Activated CD4-positive, alpha-beta T cell treated with anti-CD3 and anti-CD28 coated beads, Interleukin-2, amount 50 U/mL, for 16 hours (primary cell): Measurements from ENCODE around the gene CPA5.

Experiments used
- DNase-seq: peaks from one replicate; pipeline ENCODE4 v3.0.0-alpha.2; 2020

CPA5 gene

DNA sequence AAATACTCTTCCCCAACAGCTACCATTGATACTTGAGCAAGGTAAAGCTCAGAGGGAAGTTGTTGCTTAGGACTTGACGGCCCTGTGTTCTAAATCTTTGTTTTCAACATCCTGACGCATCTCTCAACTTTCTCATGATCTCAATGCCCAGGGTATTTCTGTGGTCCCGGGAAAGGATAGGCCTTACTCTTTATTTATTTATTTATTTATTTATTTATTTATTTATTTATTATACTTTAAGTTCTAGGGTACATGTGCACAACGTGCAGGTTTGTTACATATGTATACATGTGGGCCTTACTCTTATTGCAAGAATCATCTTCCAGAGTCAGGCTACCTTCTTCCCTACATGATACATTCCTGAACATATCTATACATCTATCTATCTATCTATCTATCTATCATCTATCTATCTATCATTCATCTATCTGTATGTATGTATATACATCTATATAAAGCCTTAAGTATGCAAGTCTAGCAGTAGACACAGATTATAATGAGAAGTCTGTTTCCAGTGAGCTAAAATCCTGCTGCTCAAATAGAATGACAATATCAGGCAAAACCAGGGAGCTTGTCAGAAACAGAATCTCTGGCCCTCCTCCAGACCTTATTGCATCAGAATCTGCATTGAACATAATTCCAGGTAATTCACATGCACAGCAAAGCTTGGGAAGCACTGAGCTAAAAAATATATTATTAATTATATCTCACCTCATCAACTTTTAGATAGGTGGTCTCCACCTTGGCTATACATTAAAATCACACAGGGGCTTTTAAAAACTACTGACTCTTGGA, 12.2 kb upstream of the CPA5 start:
- no peak for DNase-seq

- no peak for DNase-seq
Observed at GRCh38 chr7:130333832-130334231, 10.8 kb upstream of the CPA5 start.

GRCh38 chr7:130334274-130334673, 10.3 kb upstream of the CPA5 start:
- DNase-seq, result no peak

DNA sequence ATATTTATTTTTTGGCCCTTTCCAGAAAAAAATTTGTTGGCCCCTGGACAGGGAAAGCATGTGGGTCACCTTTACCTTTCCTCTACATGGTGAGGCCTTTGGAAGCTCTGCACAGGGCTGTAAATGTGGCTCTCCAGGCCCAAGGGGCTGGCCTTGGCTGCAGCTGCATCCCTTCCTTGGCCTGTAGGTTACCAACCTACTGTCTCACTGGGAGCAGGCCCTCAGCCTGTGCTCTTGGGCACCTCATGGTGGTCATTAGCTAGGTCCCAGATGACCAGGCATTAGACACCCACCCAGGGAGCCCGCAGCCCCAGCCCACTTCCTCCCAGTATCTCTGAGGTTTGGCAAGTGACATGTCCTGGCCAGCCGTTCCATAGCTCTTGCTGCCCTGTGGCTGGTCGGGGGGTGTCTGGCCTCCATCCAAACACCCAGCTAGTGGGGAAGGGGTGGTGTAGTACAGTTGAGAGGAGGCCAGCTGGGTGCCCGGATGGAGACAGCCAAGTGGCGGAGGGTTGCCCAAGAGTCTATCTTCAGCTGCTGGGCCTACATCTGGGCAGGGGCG, 7.1 kb upstream of the CPA5 start:
- no peak for DNase-seq

DNA sequence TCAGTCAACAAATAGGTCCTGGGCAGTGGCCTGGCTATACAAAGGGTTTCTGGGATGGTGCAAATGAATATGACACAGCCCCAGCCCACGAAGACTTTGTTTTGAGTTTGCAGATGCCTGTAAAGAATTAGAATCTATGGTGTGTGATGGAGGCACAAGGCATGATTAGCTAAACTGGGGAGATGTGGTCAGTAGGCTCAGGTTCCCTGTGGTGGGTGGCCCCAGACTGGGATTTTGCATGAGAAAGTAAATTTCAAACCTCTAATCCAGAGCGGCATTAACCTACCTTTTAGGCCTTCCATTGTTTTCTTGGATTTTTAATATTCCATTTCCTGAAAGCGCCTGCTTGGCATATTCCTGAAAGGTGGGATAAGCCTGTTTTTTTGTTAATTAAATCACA, 6.4 kb upstream of the CPA5 start:
- DNase-seq, result no peak

DNA sequence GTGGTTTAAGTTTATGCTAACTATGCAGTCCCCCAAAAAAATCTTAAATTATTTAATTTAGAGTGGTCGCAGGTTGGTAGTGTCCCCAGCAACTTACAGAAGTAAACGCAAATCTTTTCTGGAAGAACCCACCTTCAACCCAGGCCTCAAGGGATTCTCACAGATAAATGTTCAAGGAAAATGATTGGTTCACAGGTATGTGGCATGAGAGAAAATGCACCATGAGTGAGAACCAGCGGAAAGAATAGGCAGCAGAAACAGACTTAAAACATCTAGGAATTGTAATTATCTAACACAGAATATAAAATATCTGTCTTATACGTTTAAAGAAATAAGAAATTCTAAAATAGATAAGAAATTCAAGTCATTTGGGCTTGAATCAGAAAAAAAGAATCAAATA, 2.7 kb upstream of the CPA5 start:
- no peak for DNase-seq

DNA sequence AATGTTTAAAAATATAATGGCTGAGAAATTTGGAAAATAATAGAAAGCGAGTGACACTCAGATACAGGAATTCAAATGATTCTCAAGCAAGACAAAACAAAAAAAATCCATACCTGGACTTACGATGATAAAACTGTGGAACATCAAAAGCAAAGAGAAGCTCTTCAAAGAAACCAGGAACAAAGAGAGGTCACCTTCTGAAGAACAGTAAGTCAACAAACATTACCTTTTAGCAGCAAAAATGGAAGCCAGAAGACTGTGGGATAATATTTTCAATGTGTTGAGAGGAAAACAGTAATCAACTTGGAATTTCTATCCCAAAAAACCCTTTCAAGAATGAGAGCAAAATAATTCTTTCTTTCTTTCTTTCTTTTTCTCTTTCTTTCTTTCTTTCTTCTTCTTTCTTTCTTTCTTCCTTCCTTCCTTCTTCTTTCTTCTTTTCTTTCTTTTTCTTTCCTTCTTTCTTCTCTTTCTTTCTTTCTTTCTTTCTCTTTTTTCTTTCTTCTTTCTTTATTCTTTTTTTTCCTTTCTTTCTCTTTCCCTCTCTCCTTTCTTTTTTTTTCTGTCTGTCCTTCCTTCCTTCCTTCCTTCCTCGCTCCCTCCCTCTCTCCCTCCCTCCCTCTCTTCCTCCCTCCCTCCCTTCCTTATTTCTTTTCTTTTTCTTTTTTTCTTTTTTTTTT, 1.8 kb upstream of the CPA5 start:
- no peak for DNase-seq

- DNase-seq, result no peak
Observed at GRCh38 chr7:130345136-130345535, 520 bp downstream of the CPA5 start.

DNA sequence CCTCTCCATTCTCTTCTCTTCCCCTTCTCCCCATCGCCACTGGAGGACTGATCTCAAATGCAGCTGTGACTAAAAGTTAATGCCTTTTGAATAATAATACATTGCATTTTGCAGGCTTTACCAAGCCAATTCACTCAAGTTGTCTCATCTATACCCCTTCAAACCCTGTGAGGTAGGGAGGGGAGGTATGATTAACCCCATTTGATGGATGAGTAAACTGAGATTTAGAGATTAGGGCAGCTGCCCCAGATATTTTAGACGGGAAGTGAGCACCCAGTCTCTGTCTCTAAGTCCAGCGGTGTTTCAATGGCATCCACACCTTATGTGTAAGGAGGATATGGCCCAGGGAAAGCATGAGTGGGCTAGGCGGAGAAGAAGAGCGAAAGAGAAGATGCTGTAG, 1.1 kb downstream of the CPA5 start:
- no peak for DNase-seq

GRCh38 chr7:130346177-130346905, 1.7 kb downstream of the CPA5 start:
- no peak for DNase-seq

- no peak for DNase-seq
Observed at GRCh38 chr7:130346941-130347340, 2.3 kb downstream of the CPA5 start.

DNA sequence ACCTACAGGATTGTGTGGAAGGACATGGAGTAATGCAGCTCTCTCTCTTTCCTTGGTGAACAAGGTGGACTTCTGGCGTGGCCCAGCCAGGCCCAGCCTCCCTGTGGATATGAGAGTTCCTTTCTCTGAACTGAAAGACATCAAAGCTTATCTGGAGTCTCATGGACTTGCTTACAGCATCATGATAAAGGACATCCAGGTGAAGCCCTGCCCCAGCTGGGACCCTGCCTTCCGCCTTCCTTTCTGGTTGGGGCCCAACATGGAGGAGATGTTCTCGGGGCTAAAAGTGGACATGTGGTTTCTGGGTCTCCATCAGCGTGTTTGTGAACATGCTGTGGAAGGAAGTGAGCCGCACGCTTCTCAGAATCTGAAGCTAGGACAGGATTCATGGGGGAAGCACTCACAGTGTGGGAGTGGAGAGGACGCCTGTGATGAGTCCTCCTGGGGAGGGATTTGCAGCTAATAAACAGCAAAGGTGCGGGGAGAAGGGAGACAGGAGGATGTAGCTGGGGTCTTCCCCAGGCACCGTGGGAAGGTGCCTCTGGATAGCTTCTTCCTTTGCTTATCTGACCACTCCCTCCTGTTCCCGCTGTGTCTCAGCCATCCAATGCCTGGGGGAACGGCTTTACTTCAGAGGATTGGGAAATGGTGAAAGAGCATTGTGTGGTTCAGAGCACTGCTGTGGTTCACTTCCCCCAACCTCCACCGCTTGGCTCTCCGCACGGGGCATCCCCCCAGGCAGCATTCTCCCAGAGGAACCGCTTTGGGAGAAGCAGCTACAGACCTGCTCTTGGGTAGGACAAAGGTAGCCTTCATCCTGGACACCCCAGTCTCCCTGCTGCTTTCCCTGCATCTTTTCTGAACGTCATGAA, 5.5 kb downstream of the CPA5 start:
- DNase-seq, result no peak

DNA sequence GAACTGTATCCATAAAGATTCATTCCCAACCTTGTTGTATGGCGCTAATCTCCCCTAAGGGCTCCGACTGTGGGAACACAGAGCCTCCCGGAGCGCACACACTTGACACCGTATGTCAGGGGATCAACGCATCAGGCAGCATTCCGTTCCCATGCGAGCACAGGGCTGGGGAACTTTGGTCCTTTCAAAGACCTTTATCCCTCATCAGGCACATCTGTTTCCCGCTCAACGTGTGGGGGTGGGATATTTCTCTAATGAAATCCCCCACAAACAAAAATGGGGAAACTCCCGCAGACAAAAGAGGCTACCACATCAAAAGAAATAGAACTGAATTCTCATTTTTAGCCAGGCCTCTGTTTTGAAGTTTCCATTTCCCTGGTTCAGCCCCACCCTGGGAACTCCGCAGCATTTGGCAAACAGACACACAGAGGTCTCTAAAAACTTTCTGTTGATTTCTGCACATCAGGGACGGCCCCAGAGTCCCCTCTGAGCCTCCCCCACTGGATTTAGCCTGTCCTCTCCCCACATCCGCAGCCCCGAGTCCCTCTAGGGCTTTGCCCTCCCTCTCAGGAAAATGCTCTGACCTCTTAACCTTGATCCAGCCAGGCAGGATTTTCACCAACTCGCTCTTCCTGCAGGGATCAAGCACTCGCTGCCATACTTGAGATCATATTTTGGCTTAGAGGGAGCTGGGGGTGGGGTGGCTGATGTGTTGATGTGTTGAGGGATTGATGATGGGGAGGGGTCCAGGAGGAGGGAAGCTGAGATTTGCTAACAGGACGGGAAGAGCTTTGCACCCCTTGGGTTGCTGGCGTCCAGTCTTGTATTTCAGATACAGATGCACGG, 6.6 kb downstream of the CPA5 start:
- no peak for DNase-seq

DNA sequence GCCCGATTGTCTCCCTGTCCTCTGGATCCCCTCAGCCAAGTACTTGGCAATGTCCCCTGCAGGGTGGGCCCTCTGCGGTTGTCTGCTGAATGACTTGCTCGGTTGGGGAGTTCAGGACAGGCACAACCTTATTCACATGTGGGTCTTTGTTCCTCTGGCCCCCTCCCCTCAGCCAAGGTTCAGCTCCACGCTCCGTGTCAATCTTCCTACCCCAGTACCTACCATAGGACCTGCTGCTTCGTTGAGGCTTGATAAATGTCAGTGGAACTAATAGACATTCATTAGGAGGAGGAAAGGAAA, 7.1 kb downstream of the CPA5 start:
- no peak for DNase-seq

DNA sequence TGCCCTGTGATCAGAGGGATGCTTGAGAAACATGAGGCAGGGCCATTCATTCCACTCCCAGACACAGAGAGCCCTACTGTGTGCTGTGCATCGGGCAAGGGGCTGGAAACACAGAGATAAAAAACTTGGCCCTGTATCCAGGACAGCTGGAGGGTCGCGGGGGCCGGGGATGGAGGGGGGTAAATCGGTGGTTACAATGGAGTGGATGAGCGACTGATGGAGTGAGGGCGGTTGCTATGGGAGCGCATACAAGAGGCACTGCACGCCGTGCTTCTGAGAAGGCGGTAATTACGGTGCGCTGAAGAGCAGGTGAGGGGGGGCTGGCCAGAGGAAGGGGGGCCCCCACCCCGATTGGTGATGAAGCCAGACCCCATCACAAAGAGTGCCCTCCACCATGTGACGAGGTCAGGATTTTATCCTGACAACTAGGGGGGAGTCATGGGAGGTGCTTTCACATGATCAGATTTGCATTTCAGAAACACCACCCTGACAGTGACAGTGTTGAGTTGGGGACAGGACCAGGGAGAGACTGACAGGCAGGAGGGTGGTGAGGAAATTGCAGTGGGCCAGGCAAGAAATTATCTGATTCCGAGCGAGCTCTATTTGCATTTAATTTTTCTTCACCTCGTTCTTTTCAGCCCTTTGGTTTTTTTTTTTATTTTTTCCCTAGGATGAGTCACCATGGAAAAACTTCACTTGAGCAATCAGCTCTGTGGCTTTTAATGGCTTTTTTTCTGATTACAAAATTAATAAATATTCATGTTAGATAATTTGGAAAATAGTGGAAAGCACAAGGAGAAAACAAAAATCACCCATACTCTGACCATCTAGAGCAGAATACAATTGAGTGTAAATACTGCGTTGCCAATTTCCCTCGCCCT, 7.8 kb downstream of the CPA5 start:
- DNase-seq, result no peak

DNA sequence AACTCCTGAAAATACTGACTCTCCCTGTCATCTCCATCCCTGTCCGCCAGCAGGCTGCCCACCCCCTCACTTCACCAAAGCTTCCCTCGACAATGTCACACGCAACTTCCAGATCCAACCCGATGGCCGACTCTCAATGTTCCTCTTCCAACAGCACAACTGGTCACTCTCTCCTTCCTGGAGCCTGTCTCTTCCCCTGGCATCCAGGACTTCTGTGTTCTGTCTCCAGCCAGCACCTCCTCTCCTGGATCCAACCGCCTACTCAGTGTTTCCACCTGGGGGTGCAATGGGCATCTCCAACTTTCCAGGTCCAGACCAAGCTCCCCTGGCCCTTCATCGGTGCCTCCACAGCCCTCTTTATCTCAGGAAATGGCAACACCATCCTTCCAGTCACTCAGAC, 8.6 kb downstream of the CPA5 start:
- DNase-seq, result no peak

- DNase-seq, result no peak
Observed at GRCh38 chr7:130356121-130356875, 11.7 kb downstream of the CPA5 start.

GRCh38 chr7:130356876-130357611, 12.4 kb downstream of the CPA5 start:
- DNase-seq, result no peak

- no peak for DNase-seq
Observed at GRCh38 chr7:130358471-130358870, 13.9 kb downstream of the CPA5 start.
